Thymus (tissue), 11 donors: ENCODE results near the gene FAM83G. TPM values are rescaled to one million over a fixed set of nuclear protein-coding genes. Genes with fewer than 3 reads are reported as not detected.

ENCODE experiments used
- DNase-seq, 9 donors: peaks; one replicate each; pipeline ENCODE4 v3.0.0-alpha.2; 2013; ENCODE audit warnings: low spot score in 9 of 9, low read depth in 6 of 9, missing footprints in 1 of 9
- H3K27ac ChIP-seq, 2 donors: one replicate each; pipeline ENCODE4 v1.5.1; 2013; ENCODE audit warnings: control low read depth in 1 of 2, low read depth in 1 of 2, low read length in 1 of 2, mild to moderate bottlenecking in 1 of 2, moderate library complexity in 1 of 2
- H3K27me3 ChIP-seq, 2 donors: one replicate each; pipeline ENCODE4 v1.5.1; 2013; ENCODE audit warnings: low read length in 1 of 2; ENCODE audit not compliant: control insufficient read depth in 2 of 2, insufficient read depth in 1 of 2
- H3K36me3 ChIP-seq, 2 donors: one replicate each; pipeline ENCODE4 v1.5.1; 2013; ENCODE audit warnings: low read length in 1 of 2, mild to moderate bottlenecking in 1 of 2, moderate library complexity in 1 of 2; ENCODE audit not compliant: control insufficient read depth in 2 of 2, insufficient read depth in 2 of 2
- H3K4me1 ChIP-seq, 2 donors: one replicate each; pipeline ENCODE4 v1.5.1; 2013; ENCODE audit warnings: low read length in 2 of 2; ENCODE audit not compliant: control insufficient read depth in 2 of 2, insufficient read depth in 2 of 2
- H3K4me3 ChIP-seq, 2 donors: one replicate each; pipeline ENCODE4 v1.5.1; 2013; ENCODE audit warnings: low read length in 2 of 2, control low read depth in 1 of 2, mild to moderate bottlenecking in 1 of 2
- H3K9me3 ChIP-seq, 2 donors: one replicate each; pipeline ENCODE4 v1.5.1; 2013; ENCODE audit warnings: low read length in 1 of 2, mild to moderate bottlenecking in 1 of 2; ENCODE audit not compliant: control insufficient read depth in 2 of 2, insufficient read depth in 1 of 2
- WGBS: extraction: QIAGEN DNeasy Blood & Tissue Kit; methylation state at CpG from one replicate; pipeline ENCODE4 v1.1.7; 2013; 5-methylcytosine and 5-hydroxymethylcytosine counted together
- polyA plus RNA-seq: library from polyadenylated mRNA; stranded (reverse); fragments of 200-250 nt; gene quantifications from one replicate; pipeline ENCODE4 v1.2.3, GENCODE V29; 2013
- total RNA-seq: library from RNA; stranded (reverse); fragments of 120-200 nt; gene quantifications from one replicate; pipeline ENCODE4 v1.2.4, GENCODE V29; 2013
- donor health status: healthy.

The FAM83G gene
- total and polyA plus RNA-seq, 2 donors: 3.8 to 7.7 TPM

- peaks cover 0 to 3% of the 10 kb centered on the region in 2 donors for H3K36me3 ChIP-seq
- no peak for DNase-seq
- peaks cover 25% of the 10 kb centered on the region in 2 donors for H3K4me1 ChIP-seq
- H3K27ac ChIP-seq: no peak overlapping the region
- H3K4me3 ChIP-seq: no peak overlapping the region
- no peaks in the 10 kb centered on the region for H3K27me3 ChIP-seq
- peaks cover 0 to 14% of the 10 kb centered on the region in 2 donors for H3K9me3 ChIP-seq
- 97% methylated on average over 3 of the region's 3 CpGs for WGBS
These were observed 9.3 kb downstream of the FAM83G start for GRCh38 chr17:18995220-18995619.

GRCh38 chr17:18994631-18995030, 9.9 kb downstream of the FAM83G start:
- no peak for DNase-seq
- Histone ChIP-seq H3K27me3 (no peaks in the 10 kb centered on the region), H3K27ac (no peak overlapping the region), H3K36me3 (peaks cover 0 to 3% of the 10 kb centered on the region in 2 donors), H3K4me1 (peaks cover 25% of the 10 kb centered on the region in 2 donors), H3K9me3 (peaks cover 0 to 14% of the 10 kb centered on the region in 2 donors), H3K4me3 (no peak overlapping the region)
- 32% methylated on average over 1 of the region's 1 CpG for WGBS

GRCh38 chr17:18993905-18994526, 10.5 kb downstream of the FAM83G start:
- Histone ChIP-seq H3K9me3 (peaks cover 0 to 14% of the 10 kb centered on the region in 2 donors), H3K27ac (no peak overlapping the region), H3K27me3 (no peaks in the 10 kb centered on the region), H3K4me3 (no peak overlapping the region), H3K4me1 (peaks cover 25% of the 10 kb centered on the region in 2 donors), H3K36me3 (peaks cover 0 to 3% of the 10 kb centered on the region in 2 donors)
- no peak for DNase-seq
- WGBS: 91% methylated on average over 16 of the region's 16 CpGs

GRCh38 chr17:18992454-18993130, 12.0 kb downstream of the FAM83G start:
- Histone ChIP-seq H3K9me3 (peaks cover 0 to 14% of the 10 kb centered on the region in 2 donors), H3K27me3 (no peaks in the 10 kb centered on the region), H3K36me3 (peaks cover 0 to 10% of the 10 kb centered on the region in 2 donors), H3K4me1 (peaks cover 25% of the 10 kb centered on the region in 2 donors), H3K27ac (no peak overlapping the region), H3K4me3 (no peak overlapping the region)
- peak in 8 of 9 donors; percentile 27 to 84 (median 56) for DNase-seq
- 26% methylated on average over 22 of the region's 22 CpGs for WGBS

GRCh38 chr17:18991531-18992315, 12.8 kb downstream of the FAM83G start:
- 97% methylated on average over 20 of the region's 20 CpGs for WGBS
- Histone ChIP-seq H3K27ac (no peak overlapping the region), H3K36me3 (peaks cover 0 to 14% of the 10 kb centered on the region in 2 donors), H3K27me3 (peaks cover 0 to 4% of the 10 kb centered on the region in 2 donors), H3K4me3 (no peak overlapping the region), H3K9me3 (peaks cover 0 to 9% of the 10 kb centered on the region in 2 donors), H3K4me1 (peaks cover 28 to 31% of the 10 kb centered on the region in 2 donors)
- DNase-seq: no peak

GRCh38 chr17:18990331-18990730, 14.2 kb downstream of the FAM83G start:
- Histone ChIP-seq H3K4me1 (peaks cover 28 to 34% of the 10 kb centered on the region in 2 donors), H3K27ac (no peak overlapping the region), H3K4me3 (no peak overlapping the region), H3K36me3 (peaks cover 0 to 13% of the 10 kb centered on the region in 2 donors), H3K9me3 (peaks cover 0 to 1% of the 10 kb centered on the region in 2 donors), H3K27me3 (peaks cover 0 to 7% of the 10 kb centered on the region in 2 donors)
- no peak for DNase-seq
- 96% methylated on average over 6 of the region's 6 CpGs for WGBS

GRCh38 chr17:18988546-18989173, 15.9 kb downstream of the FAM83G start:
- WGBS: 93% methylated on average over 9 of the region's 9 CpGs
- Histone ChIP-seq H3K9me3 (no peaks in the 10 kb centered on the region), H3K4me3 (no peak overlapping the region), H3K4me1 (peaks cover 19 to 26% of the 10 kb centered on the region in 2 donors), H3K27me3 (peaks cover 0 to 7% of the 10 kb centered on the region in 2 donors), H3K36me3 (peaks cover 0 to 15% of the 10 kb centered on the region in 2 donors), H3K27ac (no peak overlapping the region)
- no peak for DNase-seq

- peaks cover 0 to 7% of the 10 kb centered on the region in 2 donors for H3K27me3 ChIP-seq
- no peak for DNase-seq
- H3K4me3 ChIP-seq: no peak overlapping the region
- H3K9me3 ChIP-seq: no peaks in the 10 kb centered on the region
- peaks cover 13 to 19% of the 10 kb centered on the region in 2 donors for H3K4me1 ChIP-seq
- H3K27ac ChIP-seq: no peak overlapping the region
- WGBS: 96% methylated on average over 14 of the region's 14 CpGs
- peaks cover 0 to 15% of the 10 kb centered on the region in 2 donors for H3K36me3 ChIP-seq
These were observed 16.6 kb downstream of the FAM83G start for GRCh38 chr17:18987862-18988545.
